Measurements from ENCODE around the gene PHF23. TPM values are rescaled to one million over a fixed set of nuclear protein-coding genes. Genes with fewer than 3 reads are reported as not detected.
A peak's percentile ranks its signal among the peaks of the same experiment; 100 is the strongest.

Gene PHF23
- total RNA-seq, 1 donor from 2014 or later: 33.7 TPM

DNA sequence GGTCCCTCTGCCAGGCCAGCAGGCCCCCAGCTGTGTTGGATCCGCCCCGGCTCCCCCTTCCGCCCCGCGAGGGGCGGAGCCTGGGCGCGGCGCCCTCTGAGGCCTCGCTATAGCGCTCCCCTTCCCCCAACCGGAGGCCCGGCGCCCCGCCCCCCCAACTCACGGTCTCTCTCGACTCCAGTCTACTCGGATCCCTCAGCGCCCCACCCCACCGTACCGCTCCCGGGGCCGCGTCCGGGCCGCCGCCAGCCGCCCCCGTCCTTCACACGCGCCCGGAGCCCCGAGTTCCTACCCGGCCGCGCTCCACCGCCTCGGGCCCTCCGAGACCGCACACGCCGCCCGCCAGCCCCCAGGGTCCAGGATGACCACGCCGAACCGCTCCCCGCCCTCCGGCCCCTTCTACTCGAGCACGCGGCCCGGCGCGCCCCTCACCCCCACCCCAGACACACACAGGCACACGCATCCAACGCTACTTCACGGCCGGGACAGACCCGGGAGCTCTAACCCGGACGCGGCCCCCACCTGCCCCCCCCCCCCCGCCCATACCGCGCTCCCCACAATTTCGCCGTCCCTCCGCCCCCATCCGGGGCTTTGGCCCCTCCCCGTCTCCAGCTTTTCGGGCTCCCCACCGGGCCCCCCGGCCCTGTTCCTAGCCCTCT is 1.4 kb downstream of the PHF23 start:
- peak; percentile 33 for DNase-seq

DNA sequence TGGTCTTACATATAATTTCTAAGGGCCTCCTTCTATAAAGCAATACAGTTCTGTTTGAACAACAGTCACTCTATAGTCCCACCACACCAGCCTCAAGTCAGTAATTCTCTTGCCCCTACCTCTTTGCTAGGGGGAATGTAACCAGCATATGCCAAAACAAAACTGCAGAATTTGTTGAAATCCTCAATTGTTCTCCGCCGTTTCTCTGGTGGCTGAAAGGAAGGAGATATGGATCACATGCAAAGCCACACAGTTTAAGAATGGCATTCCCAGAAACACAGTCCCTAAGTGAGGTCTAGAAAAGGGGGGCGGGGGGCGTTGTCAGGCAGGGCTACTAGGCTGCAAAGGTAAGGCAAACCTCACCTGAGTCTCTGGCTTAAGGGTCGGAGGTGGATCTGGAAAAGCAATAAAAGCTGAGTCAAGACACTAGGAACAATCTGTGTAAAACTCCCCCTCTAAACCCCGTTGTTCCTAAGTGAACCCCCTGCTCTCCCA is 1.9 kb downstream of the PHF23 start:
- DNase-seq: no peak

DNA sequence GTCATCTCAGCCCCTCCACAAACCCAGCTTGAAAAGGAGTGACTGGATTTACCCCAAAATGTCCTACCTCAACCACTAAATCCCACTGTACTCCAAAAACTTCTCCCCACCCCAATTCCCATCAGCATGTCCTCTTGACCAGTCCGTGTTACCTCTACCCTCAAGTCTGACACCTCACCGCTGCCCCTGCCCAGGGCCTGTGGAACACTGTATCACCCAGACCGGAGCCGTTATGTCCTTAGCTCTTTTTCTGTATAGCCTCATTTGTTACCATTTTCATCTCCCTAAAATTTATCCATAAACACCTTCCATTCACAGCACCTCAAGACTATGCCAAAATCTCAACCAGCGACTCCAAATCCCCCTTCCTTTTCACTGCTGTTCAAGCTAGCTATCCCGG is 2.4 kb downstream of the PHF23 start:
- DNase-seq: no peak

DNA sequence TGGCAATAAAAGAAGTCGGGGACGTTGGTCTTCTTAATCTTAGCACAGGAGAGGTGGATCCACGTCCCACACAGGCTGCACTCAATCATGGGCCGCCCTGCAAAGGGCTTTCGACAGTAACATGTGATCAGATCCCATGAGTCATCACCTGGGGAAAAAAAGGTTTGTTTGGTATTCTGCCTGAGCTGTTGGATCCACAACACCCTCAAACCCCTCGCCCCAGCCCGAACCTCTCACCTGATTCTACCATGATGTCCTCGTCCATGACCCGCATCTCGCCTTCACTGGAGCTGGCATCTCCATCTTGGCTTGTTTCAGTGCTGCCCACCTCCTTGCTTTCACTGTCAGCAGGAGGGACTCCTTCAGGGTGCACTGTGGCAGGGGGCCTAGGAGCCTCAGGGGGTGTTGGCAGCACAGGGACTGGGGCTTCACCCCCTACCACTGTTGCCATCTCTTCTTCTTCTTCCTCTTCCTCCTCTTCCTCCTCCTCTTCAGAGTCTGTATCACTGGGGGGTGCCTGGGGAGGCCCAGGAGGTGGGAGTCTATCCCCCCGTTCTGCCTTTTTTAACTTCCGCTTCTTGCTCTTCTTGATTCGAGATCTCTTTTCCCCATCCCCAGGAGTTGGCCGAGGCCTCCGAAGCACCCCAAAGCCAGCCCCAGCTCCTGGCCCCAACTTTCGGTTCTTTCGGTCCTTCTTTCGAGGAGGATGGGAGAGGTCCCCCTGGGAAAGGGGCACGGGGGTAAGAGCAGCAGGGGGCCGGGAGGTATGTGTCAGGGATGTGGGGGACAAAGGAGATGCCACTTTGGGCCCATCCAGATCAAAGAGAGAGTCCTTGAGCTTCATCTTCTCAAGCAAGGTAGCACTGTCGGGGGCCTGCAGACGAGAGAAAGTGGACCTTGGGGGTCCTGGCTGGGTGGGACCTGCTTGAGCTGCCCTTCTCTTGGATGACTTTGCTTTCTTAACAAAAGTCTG is 3.3 kb downstream of the PHF23 start:
- DNase-seq: no peak

DNA sequence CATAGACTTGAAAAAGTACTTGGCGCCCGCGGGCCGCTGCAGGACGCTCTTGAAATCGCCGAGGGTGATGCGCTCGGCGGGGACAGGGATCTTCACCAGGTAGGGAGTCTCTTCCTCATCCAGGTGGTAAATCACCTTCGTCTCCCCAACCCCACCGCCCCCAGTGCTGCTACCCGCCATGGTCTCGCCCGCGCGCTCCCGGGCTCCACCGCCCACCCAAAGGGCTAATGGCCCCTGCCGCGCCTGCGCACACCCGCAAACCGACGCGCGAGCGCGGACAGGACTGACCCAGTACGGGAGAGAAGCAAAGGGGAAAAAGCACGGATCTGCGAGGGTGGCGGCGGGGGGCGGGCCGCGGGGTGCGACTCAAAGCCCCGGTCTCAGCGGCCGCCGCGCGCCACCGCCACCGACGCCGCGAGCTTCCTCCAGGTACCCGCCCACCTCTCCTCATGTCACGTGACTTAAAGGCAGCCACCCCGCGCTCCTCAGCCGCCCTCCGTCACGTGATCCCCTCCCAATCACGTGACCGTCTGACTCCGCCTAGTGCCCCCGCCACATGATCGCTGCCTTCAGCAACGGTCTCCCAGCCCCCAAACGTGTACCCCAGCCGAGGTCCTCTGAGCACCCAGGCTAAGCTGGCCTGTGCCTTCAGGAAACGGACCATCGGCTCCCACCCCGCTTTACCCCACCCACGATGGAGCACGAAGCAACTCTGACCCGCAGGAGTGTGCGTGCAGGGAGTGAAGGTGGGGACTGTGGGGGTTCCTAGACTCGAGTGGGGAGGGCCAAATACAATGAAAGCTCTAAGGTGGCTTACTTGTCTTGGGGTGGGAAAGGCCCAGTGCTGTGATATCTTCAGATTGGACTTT is 4.9 kb downstream of the PHF23 start, which contains the start of gene DVL2:
DVL2 (minus strand) TSS at position 435 of the 869 bp plus-strand sequence; CDS start at position 180, 255 bp downstream.
- DNase-seq: peak; percentile 92

DNA sequence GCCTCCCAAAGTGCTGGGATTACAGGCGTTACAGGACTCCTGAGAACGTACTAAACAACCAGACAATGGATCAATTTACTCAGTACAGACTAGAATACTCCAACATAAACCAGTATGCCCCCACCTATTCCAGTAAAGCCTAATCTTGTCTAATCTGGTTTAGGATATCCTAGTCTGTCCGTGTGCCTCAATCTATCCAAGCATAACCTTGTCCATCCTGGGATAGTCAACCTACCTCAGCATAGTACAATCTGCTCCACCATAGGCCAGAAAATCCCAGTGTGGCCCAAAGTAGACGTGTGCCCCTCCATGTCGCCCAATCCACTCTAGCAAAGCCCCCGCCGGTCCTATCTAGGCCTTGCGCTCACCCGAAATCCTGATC is 5.6 kb downstream of the PHF23 start:
- DNase-seq: no peak

DNA sequence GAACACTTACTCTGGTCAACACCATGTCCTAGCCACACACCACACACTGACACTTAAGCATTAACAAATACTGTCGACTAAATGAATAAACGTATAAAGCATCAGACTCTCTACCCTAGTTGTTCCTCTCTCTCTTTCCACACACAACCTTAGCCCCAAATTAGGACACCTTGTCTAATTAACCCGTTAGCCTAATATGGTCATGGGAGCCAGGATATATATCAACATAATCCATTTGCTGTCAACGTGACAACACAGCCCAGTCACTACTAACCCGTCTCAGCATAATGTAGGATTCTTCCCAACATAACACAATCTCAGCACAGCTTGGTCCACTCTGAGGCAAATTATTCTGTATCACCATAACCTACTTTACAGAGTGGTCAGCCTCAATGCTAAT is 7.1 kb downstream of the PHF23 start:
- DNase-seq: no peak

DNA sequence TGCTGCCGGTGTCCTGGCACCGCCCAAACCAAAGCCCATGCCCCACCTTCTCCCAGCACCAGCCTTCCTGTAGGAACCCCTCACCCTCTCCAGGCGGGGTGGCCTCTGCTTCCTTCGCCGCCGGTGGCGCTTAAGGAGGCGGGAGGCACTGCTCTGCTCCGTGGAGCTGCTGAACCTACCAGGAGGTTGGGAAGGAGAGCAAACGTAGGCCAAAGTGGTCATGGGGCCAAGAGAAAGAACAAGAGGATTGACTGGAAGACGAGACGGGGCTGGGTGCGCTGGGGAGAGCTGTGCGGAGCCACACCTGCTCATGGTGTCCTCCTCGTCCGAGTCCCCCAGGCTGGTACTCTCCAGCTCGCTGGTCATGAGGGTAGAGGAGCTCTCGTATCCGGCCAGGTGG is 9.8 kb downstream of the PHF23 start:
- DNase-seq: no peak

DNA sequence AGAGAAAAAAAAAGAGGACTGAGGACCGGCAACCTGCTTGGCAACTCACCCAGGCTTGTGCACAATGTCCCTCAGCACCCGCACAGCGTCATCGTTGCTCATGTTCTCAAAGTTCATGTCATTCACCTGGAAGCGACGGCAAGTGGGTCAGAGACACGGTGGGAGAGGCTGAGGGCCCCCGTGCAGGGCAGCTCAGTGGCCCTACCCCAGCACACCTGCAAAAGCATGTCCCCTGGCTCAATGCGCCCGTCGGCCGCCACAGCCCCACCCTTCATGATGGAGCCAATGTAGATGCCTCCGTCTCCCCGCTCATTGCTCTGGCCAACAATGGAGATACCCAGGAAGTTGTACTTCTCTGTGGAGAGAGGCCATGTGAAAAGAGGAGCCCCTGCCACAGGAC is 10.3 kb downstream of the PHF23 start:
- no peak for DNase-seq

DNA sequence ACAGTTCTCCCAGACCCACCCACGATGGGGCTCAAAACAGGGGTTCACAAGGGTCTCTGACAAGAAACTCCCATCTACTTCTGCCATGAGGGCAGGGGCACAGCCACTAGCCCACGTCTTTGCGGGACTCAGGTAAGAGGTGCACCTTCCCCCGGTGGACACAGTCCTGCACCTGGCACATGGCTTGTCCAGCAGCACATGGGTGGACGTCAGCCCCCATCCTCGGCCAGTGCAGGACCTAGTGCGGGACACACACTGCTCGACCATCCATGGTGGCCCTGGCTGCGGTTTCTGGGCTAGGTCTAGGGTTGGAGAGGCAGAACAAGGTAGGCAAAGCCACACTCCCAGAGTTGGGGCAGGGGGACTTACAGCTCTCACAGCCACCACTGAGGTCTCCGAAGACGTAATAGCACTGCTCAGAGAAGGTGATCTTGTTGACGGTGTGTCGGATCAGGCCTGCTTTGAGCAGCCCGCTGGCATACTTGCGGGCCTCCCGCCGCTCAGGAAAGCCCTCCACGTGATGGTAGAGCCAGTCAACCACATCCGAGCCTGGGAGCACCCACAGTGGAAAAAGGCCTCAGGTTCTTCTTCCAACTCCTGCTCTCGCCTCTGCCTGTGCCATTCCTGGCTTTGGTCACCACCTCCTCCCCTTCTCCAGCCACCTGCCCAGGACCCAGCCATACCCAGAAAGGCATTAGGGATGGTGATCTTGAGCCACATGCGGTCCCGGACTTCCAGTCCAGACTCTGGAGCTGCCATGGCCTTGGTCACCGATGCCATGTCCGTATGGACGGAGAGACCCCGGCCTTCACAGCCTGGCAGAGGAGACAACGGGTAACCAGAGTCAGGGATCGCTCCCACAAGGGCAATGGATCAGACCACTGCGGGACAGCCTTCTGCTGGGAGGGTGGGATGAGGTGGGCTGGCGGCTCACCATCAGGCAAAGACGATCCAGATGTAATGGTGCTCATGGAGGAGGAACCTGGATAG is 12.2 kb downstream of the PHF23 start:
- DNase-seq: no peak

DNA sequence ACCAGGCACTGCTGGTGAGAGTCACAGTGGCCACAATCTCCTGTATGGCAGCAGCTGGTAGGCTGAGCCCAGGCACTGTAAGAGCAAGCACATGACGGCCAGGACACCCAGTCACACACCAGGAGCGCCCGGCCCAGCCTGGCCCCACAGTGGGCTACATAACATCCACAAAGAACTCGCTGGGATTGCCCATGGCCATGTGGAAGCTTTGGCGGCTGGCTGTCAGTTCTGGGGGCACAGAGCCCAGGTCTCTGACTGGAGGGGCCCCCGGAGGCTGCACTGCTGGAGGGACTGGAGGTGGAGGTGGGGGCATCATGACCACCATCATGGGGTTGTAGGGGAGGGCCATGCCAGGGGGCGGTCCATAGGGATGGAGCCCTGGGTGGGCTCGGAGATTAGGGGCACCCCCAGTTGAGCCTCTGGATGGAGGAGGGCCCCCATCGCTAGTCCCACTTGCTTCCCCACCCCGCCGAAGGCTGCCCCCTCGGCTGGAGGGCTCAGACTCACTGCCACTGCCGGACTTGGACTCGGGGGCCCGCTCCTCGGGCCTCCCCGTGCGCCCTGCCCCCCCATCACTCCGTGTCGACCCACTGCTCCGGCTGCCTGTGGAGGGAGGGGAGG is 13.4 kb downstream of the PHF23 start:
- DNase-seq: no peak

DNA sequence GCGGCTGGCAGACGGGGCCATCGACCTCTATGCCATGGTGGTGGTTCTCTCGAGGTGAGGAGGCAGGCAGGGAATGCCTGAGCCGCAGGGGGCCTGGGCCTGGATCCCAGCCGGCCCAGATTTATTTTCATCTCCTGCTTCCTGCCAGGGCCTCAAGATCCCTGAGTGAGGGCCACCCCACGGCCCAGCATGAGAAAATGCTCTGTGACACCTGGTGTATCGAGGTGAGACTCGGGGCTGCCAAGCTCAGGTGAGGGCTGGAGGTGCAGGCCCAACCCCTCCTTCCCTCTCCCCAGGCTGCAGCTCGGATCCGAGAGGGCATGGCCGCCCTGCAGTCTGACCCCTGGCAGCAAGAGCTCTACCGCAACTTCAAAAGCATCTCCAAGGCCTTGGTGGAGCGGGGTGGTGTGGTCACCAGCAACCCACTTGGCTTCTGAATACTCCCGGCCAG is 14.6 kb downstream of the PHF23 start:
- no peak for DNase-seq

DNA sequence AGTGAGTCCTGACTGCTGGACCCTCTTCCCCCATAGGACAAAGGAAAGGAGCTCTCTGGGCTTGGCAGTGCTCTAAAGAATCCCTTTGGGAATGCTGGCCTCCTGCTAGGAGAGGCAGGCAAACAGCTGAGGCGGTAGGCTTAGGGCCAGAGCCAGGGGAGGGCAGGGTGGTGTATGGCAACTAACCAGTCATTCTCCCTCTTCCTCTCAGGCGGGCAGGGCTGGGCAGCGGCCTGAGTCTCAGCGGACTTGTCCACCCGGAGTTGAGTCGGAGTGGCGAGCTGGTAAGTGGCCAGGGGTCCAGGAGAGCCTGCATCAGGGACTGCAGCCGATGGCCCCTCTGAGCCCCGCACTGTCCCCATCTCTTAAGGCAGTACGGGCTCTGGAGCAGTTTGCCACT is 15.1 kb downstream of the PHF23 start:
- DNase-seq: no peak

DNA sequence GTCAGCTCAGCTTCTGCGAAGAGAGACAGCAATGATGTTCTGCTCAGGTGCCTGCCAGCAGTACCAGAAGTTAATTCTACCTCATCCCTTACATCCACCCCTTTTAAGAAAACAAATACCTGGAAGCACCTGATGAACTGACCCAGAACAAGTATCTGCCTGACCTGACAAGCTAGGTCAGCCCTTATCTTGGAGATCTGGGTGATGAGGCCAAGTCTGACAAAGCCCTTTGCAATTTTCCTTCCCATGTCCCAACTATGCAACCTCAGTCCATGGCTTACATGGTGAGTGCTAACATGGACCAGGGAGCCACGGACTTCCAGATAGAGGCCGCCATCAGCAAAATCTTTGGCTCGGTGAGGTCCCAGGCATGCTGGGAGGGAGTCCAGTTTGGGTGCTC is 15.9 kb downstream of the PHF23 start:
- DNase-seq: no peak

DNA sequence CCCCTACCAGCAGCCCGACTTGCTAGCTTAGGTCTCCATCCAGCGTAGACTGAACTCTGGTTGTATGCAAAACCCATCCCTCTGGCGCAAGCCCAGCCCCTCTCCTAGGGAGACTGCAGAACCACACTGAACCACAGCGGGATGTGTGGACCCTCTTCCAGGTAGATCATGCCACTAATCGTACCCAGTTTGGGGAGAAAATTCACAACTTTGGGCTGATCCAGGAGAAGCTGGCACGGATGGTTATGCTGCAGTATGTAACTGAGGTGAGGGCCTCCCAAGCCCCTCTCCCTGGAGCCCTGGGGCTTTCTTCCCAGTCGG is 16.3 kb downstream of the PHF23 start:
- DNase-seq: no peak

DNA sequence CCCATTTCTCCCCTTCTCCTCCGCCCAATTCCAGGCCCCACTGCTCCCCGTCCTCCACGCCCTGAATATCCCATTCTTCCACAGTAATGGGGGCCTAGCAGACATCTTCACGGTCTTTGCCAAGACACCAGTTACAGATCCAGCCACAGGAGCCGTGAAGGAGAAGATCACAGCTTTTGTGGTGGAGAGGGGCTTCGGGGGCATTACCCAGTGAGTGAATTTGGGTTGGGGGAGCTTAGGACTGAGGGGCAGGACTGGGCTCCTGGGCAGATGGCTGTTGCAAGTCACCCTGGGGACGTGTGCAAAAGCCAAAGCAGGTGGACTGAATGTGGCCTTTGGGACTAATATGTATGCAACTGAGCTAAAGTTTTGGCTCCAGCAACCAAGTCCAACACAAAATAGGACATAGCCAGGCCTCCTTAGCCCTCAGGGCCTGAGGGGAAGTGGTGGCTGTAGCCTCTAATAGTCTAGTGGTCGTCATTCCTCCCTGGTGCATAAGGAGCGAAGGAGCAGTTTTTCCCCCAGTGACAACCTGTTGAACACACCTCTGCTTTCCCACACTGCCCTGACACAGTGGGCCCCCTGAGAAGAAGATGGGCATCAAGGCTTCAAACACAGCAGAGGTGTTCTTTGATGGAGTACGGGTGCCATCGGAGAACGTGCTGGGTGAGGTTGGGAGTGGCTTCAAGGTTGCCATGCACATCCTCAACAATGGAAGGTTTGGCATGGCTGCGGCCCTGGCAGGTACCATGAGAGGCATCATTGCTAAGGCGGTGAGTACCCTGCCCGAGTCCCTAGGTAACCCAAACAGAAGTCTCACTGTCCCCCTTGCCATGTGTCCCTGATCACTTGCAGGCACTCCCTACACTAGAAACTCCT is 16.9 kb downstream of the PHF23 start:
- DNase-seq: no peak

DNA sequence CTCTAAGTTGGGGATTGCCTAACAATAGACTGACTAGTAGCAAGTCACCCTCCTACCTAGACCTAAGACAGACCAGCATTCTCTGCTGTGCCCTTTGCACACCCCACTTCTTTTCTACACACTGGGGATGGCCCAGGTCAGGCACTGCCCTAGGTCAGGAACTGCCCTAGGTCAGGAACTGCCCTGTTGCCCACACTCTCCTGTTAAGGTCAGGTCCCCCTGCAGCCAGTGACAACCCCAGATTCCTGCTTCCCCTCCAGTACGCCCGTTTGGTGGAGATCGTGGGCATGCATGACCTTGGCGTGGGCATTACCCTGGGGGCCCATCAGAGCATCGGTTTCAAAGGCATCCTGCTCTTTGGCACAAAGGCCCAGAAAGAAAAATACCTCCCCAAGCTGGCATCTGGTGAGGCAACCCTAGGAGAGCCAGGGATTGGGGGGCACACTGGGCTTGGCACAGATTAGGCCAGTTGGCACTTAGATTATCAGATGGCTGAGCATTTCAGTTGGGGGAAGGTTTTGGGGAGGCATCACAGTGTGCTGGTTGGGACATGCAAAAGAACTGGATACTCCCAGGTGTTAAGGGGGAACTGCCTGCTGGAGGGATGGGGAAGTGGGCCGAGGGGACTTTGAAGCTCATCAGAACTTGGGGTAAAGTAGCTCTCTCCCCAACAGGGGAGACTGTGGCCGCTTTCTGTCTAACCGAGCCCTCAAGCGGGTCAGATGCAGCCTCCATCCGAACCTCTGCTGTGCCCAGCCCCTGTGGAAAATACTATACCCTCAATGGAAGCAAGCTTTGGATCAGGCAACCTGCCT is 17.8 kb downstream of the PHF23 start:
- no peak for DNase-seq

DNA sequence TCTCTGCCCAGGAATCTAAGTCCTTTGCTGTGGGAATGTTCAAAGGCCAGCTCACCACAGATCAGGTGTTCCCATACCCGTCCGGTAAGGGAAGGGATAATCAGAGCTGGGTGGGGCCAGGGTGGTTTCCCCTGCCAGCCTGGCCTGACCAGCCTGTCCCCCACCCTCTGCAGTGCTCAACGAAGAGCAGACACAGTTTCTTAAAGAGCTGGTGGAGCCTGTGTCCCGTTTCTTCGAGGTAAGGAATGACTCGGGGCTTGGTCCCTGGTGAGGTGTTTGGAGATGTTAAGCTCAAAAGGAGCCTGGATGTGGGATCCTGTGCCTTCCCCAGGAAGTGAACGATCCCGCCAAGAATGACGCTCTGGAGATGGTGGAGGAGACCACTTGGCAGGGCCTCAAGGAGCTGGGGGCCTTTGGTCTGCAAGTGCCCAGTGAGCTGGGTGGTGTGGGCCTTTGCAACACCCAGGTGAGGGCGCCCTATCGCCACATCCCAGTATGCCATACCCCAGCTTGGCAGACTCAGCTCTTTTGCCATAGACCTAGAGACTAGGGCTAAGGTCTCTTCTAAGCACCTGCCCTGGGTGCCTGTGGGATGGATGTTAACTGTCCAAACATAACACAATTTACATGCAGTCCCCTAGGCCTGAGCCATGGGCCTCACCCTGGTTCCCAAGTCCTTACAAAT is 18.5 kb downstream of the PHF23 start:
- no peak for DNase-seq
